WTC11 (cell line): ENCODE data around the gene CIBAR2. TPM values are rescaled to one million over a fixed set of nuclear protein-coding genes. Genes with fewer than 3 reads are reported as not detected.
A peak's percentile ranks its signal among the peaks of the same experiment; 100 is the strongest.

Experiments used
- ATAC-seq: fragments of 200-7000 bp; cut with Tn5 transposase; 2 replicates; pipeline ENCODE4 v1.10.0; 2021; ENCODE audit warnings: mild to moderate bottlenecking, moderate library complexity
- CTCF ChIA-PET: fragments of 300-600 bp; sonication (Branson Sonifier 250); formaldehyde crosslinking; loops from one replicate; lab custom pipeline; 2021; ENCODE audit warnings: antibody characterized with exemption; lab: Charles Lee
- POLR2A ChIA-PET: fragments of 350-600 bp; sonication (Branson Sonifier 250); formaldehyde crosslinking; loops from one replicate; lab custom pipeline; 2021; ENCODE audit warnings: antibody characterized with exemption; lab: Charles Lee
- DNase-seq: peaks from one replicate; pipeline ENCODE4 v3.0.0; 2021; ENCODE audit warnings: low spot score
- H3K27ac Mint-ChIP-seq: 2 replicates; pipeline ENCODE4 v1.8.0; 2021; ENCODE audit warnings: mixed read lengths
- H3K27me3 Mint-ChIP-seq: 2 replicates; pipeline ENCODE4 v1.8.0; 2021; ENCODE audit warnings: low read depth, mild to moderate bottlenecking, moderate library complexity, mixed read lengths
- H3K36me3 Mint-ChIP-seq: 2 replicates; pipeline ENCODE4 v1.8.0; 2021; ENCODE audit warnings: mixed read lengths
- H3K4me1 Mint-ChIP-seq: 2 replicates; pipeline ENCODE4 v1.8.0; 2022; ENCODE audit warnings: mixed read lengths
- H3K4me3 Mint-ChIP-seq: 2 replicates; pipeline ENCODE4 v1.8.0; 2021; ENCODE audit warnings: mild to moderate bottlenecking, moderate library complexity, mixed read lengths
- H3K9me3 Mint-ChIP-seq: 2 replicates; pipeline ENCODE4 v1.8.0; 2021; ENCODE audit warnings: mixed read lengths
- AFF4 ChIP-seq: sonication (generic); formaldehyde crosslinking; IDR thresholded peaks from 2 replicates; pipeline ENCODE4 v1.8.1; 2023; ENCODE audit warnings: mild to moderate bottlenecking, missing genetic modification reagents, borderline replicate concordance
- AR ChIP-seq: fragments of 250-450 bp; sonication (Bioruptor Pico); IDR thresholded peaks from 2 replicates; pipeline ENCODE4 v1.9.0; 2021; ENCODE audit warnings: mild to moderate bottlenecking
- ATF1 ChIP-seq: sonication (generic); formaldehyde crosslinking; IDR thresholded peaks from 2 replicates; pipeline ENCODE4 v1.8.1; 2023; ENCODE audit warnings: mild to moderate bottlenecking, moderate library complexity, missing genetic modification reagents
- ATF3 ChIP-seq: sonication (generic); formaldehyde crosslinking; conservative IDR thresholded peaks from 2 replicates; pipeline ENCODE4 v1.8.1; 2022; ENCODE audit warnings: mild to moderate bottlenecking, missing genetic modification reagents
- CBFB ChIP-seq: sonication (generic); formaldehyde crosslinking; IDR thresholded peaks from 2 replicates; pipeline ENCODE4 v1.8.1; 2022; ENCODE audit warnings: mild to moderate bottlenecking, low read depth, missing genetic modification reagents
- CDX4 ChIP-seq: fragments of 250-450 bp; sonication (Bioruptor Pico); IDR thresholded peaks from 2 replicates; pipeline ENCODE4 v1.9.0; 2021; ENCODE audit warnings: moderate library complexity, mild to moderate bottlenecking, inconsistent platforms, borderline replicate concordance
- CTCF ChIP-seq: fragments of 200-600 bp; IDR thresholded peaks from 2 replicates; pipeline ENCODE4 v1.8.0; 2022; ENCODE audit warnings: antibody characterized with exemption
- FOXP4 ChIP-seq: sonication (generic); formaldehyde crosslinking; IDR thresholded peaks from 2 replicates; pipeline ENCODE4 v1.8.0; 2022; ENCODE audit warnings: mild to moderate bottlenecking, missing genetic modification reagents
- GABPB1 ChIP-seq: sonication (generic); formaldehyde crosslinking; IDR thresholded peaks from 2 replicates; pipeline ENCODE4 v1.8.1; 2023; ENCODE audit warnings: mild to moderate bottlenecking, missing genetic modification reagents
- GTF2I ChIP-seq: fragments of 250-450 bp; sonication (Bioruptor Pico); conservative IDR thresholded peaks from 2 replicates; pipeline ENCODE4 v1.4.0; 2021; ENCODE audit warnings: mild to moderate bottlenecking
- MAX ChIP-seq: sonication (generic); formaldehyde crosslinking; IDR thresholded peaks from 2 replicates; pipeline ENCODE4 v1.8.0; 2022; ENCODE audit warnings: mild to moderate bottlenecking, missing genetic modification reagents
- TEAD1 ChIP-seq: sonication (generic); formaldehyde crosslinking; IDR thresholded peaks from 2 replicates; pipeline ENCODE4 v1.8.0; 2022; ENCODE audit warnings: mild to moderate bottlenecking, missing genetic modification reagents
- USF2 ChIP-seq: sonication (generic); formaldehyde crosslinking; IDR thresholded peaks from 2 replicates; pipeline ENCODE4 v1.8.1; 2023; ENCODE audit warnings: mild to moderate bottlenecking, missing genetic modification reagents, moderate library complexity
- ZNF138 ChIP-seq: sonication (generic); formaldehyde crosslinking; conservative IDR thresholded peaks from 2 replicates; pipeline ENCODE4 v1.8.1; 2022; ENCODE audit warnings: mild to moderate bottlenecking, moderate library complexity, missing genetic modification reagents
- ZNF317 ChIP-seq: sonication (generic); formaldehyde crosslinking; IDR thresholded peaks from 2 replicates; pipeline ENCODE4 v1.8.1; 2023; ENCODE audit warnings: low read depth, mild to moderate bottlenecking, moderate library complexity, missing genetic modification reagents, borderline replicate concordance
- ZNF416 ChIP-seq: fragments of 250-450 bp; sonication (Bioruptor Pico); IDR thresholded peaks from 2 replicates; pipeline ENCODE4 v1.9.0; 2021; ENCODE audit warnings: mild to moderate bottlenecking, inconsistent platforms
- total RNA-seq: library from RNA; stranded (reverse); gene quantifications from 3 replicates; pipeline ENCODE4 v1.2.3, GENCODE V29; 2021

The CIBAR2 gene
- total RNA-seq, 1 experiment from 2014 or later = not detected

- TF ChIP-seq CBFB (CRISPR knock-in tag) = no peak
Measured at GRCh38 chr16:85056211-85056748, 56.0 kb downstream of the CIBAR2 start (continued).

- DNase-seq (no peak), ATAC-seq (no peak)
- H3K9me3 Mint-ChIP-seq = no peaks in the 10 kb centered on the region
- H3K27ac Mint-ChIP-seq = peak overlapping the region; percentile 1; the same call in 1 of the 2 replicates
- peaks cover 17% of the 10 kb centered on the region for H3K4me1 Mint-ChIP-seq
- CTCF ChIA-PET = interaction anchor here (0.6 to 2.8 kb wide), 26 partner anchors 9 to 198 kb away, joined by 3 to 38 read pairs (median 4); partner anchors contain the start of gene KIAA0513
- H3K4me3 Mint-ChIP-seq = no peak overlapping the region
- H3K27me3 Mint-ChIP-seq = peaks cover 4% of the 10 kb centered on the region; the same call in 1 of the 2 replicates
- no peaks in the 10 kb centered on the region for H3K36me3 Mint-ChIP-seq
- POLR2A ChIA-PET = no interaction called here
- TF ChIP-seq ZNF138 (CRISPR knock-in tag) (no peak), AFF4 (no peak), GABPB1 (CRISPR knock-in tag) (peak; percentile 72), CDX4 (CRISPR knock-in tag) (no peak)
Measured at GRCh38 chr16:85055493-85056210, 56.6 kb downstream of the CIBAR2 start.

GRCh38 chr16:85054948-85055492 is 57.3 kb downstream of the CIBAR2 start:
- peaks cover 4% of the 10 kb centered on the region; the same call in 1 of the 2 replicates for H3K27me3 Mint-ChIP-seq
- H3K4me3 Mint-ChIP-seq = no peak overlapping the region
- ChIA-PET POLR2A (no interaction called here), CTCF (interaction anchor here (0.6 to 2.8 kb wide), 4 partner anchors 11 to 93 kb away, joined by 3 to 35 read pairs (median 8); no protein-coding TSS in a partner anchor)
- no peak for DNase-seq
- no peak for ATAC-seq
- H3K9me3 Mint-ChIP-seq = no peaks in the 10 kb centered on the region
- no peaks in the 10 kb centered on the region for H3K36me3 Mint-ChIP-seq
- H3K4me1 Mint-ChIP-seq = peaks cover 17% of the 10 kb centered on the region
- no peak overlapping the region for H3K27ac Mint-ChIP-seq
- no peak for TF ChIP-seq USF2 (CRISPR knock-in tag)
- no peak for TF ChIP-seq AR (CRISPR knock-in tag)
- no peak for TF ChIP-seq ZNF317 (CRISPR knock-in tag)
- TF ChIP-seq GTF2I = no peak
- no peak for TF ChIP-seq ATF3 (CRISPR knock-in tag)
- TF ChIP-seq FOXP4 (CRISPR knock-in tag) = no peak
- no peak for TF ChIP-seq ATF1 (CRISPR knock-in tag)
- no peak for TF ChIP-seq ZNF416 (CRISPR knock-in tag)
- TF ChIP-seq CTCF = no peak
- no peak for TF ChIP-seq MAX (CRISPR knock-in tag)
- TF ChIP-seq TEAD1 (CRISPR knock-in tag) = no peak
